GM18526 (cell line): ENCODE measurements around the gene OR6Y1.

Experiments used
- POLR2A ChIP-seq: IDR thresholded peaks from 3 replicates; pipeline ENCODE4 v1.6.1; 2011; ENCODE audit not compliant: insufficient read length; ENCODE audit errors: extremely low read depth

OR6Y1 gene

DNA sequence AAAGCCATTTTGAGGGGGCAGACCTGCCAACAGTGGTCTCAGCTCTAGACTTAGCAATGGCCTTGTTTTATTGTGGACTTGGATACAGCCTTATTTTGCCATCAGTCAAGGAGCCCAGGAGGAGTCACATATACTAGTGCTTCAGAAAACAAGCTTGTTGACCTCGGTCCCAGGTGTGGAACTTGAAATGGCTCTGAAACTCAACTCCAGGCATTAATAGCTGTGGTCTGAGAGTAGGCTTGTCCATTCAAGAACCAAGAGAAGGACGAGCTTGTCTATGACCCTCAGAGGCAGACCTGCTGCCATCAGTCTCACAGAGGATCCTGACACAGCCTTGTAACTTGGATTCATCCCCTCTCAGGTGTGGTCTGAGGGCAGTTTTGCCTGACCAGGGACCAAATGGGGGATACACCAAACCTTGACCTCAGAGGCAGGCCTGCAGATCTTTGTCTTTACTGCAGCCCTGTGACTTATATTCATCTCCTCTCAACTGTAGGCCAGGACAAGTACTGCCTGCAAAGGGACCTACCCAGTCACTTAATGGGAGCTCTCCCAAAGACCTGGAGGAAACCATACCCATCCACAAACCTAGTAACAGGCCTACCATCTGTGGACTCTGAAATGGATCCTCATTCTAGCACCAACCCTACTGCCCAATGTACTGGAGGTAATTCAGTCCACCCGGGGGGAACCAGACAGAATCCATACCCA is 33.1 kb downstream of the OR6Y1 start:
- no peak for TF ChIP-seq POLR2A

GRCh38 chr1:158520021-158520420 is 34.2 kb downstream of the OR6Y1 start:
- no peak for TF ChIP-seq POLR2A

DNA sequence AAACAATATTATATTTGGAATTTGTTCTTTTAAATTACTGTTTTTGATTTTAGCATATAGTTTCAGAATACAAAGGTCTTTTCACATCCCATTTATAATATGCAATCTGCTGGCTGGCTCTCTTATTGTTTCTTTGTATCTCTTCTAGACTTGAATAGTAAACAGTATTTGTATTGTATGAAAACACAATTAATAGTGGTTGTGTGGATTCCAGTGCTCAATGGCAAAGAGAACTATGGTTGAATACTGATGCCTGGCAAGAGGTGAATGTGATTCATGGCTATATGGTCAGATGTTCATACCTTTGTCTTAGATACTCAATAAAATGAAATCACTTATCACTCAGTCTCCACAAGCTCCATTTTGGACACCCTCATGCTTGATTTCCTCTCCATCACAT is 37.2 kb downstream of the OR6Y1 start:
- no peak for TF ChIP-seq POLR2A

DNA sequence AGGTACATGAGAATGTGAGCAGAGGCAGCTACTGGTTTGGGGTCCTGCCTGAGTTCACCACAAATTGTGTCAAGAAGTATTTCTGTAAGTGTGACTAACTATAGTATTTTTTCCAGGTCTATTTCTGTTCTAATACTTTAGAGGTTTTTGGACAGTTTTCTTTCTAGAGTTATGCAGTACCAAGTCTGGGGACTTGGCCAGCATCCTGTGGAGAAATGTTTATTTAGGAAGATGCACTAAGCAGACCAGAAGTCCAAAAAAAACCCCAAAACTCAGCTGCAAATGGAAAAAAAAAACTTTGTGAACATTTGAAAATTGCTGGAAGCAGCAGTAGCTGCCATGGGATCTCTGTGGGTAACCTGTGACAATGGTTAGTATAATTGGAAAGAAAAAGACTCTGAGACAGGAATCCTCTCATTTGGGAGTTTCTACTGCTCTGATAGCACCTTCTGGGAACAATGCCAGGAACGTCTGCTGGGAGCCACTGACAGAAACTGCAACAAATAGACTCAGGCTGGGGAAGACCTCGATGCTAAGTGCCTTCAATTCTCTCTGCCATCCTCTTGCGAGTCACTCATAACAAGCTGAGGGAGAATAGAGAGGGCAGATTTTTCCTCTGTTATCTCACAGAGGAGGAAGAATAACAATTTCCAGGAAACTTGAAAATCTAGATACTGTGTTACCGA is 44.6 kb downstream of the OR6Y1 start:
- no peak for TF ChIP-seq POLR2A

DNA sequence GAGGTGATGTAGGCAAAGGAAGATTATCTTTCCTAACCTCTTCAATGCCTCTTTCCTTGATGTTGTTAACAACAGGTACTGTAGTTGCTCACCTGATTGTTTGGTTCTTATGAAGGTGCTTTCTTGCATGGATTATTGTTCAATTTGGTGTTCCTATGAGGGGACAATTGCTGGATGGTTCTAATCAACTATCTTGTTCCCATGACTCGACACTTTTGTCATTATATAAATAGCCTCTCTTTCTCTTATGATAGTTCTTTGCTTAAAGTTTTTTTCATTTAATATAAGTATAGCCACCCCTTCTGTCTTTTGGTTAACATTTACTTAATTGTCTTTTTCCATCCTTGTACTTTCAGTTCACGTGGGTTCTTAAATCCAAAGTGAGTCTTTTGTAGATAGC is 46.7 kb downstream of the OR6Y1 start:
- no peak for TF ChIP-seq POLR2A

DNA sequence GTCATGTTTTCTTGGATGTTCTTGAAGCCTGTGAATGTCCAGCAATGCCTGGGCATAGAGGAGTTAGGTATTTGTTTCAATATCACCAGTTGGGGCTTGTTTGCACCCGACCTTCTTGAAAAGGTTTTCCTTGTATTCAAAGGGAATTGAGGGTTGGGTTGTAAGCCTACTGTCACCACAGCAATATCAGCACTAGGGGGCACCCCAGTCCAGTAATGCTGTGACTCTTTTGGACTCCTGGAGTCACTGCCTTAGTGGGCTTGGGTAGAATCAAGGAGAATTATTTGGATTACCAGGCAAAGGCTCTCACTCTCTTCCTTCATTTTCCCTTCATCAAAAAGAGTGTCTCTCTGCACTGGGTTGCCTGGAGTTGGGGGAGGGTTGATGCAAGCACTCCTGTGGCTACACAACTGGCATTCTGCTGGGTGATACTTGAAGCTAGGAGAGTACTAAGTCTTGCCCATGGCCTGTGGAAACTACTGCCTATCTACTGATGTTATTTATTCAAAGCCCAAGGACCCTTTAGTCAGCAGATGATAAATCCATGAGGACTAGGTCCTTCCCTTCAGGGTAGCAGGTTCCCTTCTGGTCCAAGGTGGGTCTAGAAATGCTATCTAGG is 47.7 kb downstream of the OR6Y1 start:
- no peak for TF ChIP-seq POLR2A

DNA sequence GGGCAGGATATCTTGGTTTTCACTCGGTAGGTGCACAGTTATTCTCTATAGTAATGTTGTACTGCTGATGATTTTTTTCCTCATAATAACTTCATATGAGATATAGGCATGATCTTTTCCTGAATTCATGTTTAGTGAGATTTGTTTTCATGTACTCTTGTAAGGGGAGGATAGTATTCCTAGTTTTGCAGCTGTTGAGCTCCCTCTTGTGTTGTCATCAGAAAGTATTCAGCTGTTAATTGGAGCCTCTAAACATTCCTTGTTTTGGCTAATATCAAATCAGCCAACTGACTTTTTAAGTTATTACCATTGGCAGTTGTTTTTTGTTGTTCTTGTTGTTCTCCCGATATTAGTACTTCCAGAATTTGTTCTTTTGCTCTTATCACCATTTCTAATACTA is 57.8 kb downstream of the OR6Y1 start:
- no peak for TF ChIP-seq POLR2A

- no peak for TF ChIP-seq POLR2A
Measured at GRCh38 chr1:158494796-158495195, 59.4 kb downstream of the OR6Y1 start.
